Activated effector memory CD4-positive, alpha-beta T cell treated with Interleukin-2 at 50 U/mL for 16 hours (primary cell): ENCODE measurements around the gene LRRC2.
"Not testable (repeated sequence)": the region's sequence is repeated elsewhere in the genome, so short reads cannot be mapped to it uniquely, and the experiment has no call there.

Experiments used
- DNase-seq: peaks from one replicate; pipeline ENCODE4 v3.0.0-alpha.2; 2020

Gene LRRC2

GRCh38 chr3:46579756-46580286 is 13.7 kb upstream of the LRRC2 start:
- DNase-seq, result no peak

DNA sequence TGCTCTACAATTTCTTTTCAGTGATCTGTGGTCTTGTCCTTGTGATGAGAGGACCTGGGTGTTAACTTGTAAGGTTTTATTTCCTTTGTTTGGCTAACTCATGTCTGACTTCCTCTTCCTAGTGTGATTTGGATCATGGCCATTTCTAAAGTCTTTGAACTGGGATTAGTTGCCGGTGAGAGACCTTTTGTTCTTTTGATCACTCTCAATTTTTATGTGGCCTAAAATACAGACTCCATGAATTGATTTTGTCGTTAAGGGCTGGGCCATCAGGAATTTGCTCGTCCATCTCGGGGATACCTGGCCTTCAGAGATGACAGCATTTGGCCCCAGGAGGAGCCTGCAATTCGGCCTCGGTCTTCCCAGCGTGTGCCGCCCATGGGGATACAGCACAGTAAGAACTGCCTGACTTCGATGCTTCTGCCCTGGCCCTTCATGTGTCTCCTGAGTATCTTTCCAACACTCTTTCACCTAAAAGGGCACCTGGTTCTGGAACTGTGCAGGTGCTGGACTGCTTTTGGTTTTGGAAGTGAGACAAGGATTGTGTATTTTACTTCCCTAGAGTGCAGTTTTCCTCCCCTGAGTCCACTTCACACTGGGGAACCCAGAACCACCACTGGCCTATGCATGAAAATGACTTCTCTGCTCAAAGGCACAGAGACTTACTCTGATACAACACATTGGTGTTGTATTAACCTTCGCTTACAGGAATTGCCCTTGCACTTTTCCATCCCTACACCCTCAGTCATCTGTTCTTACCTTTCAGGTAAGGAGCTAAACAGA is 13.1 kb upstream of the LRRC2 start:
- DNase-seq, result no peak

- DNase-seq, result not testable (repeated sequence)
Measured at GRCh38 chr3:46577580-46578249, 11.6 kb upstream of the LRRC2 start.

- DNase-seq, result no peak
Measured at GRCh38 chr3:46576879-46577278, 10.8 kb upstream of the LRRC2 start.

DNA sequence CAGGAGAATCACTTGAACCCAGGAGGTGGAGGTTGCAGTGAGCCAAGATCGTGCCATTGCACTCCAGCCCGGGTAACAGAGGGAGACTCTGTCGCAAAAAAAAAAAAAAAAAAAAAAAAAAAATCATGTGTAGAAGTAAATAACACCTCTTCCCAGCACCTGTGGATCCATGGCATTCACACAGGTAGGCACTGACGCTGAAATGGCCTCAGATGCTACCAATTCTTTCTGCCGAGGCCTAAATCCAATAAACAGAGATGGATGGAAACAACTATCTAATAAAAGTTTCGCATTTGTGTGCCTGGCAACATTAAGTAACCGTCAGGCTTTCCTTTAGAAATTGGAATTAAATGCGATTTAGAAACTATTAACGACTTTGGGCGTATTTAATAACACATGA is 10.3 kb upstream of the LRRC2 start:
- DNase-seq, result no peak

- no peak for DNase-seq
Measured at GRCh38 chr3:46575577-46576222, 9.6 kb upstream of the LRRC2 start.

- no peak for DNase-seq
Measured at GRCh38 chr3:46574881-46575576, 8.9 kb upstream of the LRRC2 start.

DNA sequence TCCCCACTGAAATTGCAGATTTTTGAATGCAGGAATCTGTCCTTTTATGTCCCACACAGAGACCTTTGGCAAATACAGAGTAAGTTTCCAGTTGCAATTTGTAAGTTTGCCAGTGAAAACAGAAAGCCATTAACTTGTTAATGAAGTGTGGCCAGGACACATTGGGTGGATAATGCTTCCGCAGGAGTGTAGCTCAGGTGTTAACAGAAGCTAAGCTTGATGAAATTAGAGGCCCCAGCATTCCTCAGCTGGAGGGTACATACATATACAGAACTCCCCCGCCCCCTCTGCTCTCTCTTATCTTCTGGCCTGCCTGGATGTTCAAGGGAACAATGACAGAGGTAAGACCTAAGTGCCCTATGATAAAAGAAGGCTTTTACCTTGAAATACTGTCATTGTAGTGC is 8.1 kb upstream of the LRRC2 start:
- DNase-seq, result no peak

DNA sequence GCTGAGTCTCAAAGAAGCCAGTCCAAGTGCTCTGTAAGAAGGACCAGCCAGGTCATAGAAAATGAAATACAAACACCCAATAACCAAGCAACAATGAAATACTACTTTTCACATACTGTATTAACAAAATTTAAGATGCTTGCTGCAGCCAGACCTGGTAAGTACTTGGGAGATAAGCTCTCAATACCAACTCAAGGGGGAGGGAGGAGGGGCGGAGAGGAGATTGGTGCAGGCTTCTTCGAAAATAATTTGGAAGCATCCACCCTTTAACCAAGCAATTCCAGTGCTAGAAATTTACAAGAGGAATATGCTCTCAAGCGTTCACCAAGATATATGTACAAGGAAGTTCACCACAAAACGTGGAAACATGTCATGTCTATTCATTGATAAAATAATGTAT is 7.6 kb upstream of the LRRC2 start:
- no peak for DNase-seq

GRCh38 chr3:46571684-46572083 is 5.6 kb upstream of the LRRC2 start:
- no peak for DNase-seq

- peak; percentile 6 for DNase-seq
Measured at GRCh38 chr3:46565607-46566039, 479 bp downstream of the LRRC2 start.

DNA sequence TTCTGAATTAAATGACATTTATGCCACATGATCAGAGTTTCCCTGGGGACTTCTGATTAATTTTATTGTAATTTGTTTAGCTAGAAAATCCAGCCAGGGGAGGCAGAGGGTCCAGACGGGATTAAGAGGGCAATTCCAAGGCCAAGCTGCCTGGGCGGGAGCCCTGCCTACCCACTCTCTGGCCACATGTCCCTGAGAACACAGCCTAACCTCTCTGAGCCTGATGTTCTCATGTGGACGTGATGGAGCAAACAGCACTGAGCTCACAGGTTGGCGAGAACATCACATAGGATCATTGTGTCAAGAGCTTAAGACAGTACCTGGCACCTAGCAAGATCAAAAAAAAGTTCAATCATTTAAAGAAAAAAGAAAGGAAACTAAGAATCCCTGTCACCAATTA is 1.0 kb downstream of the LRRC2 start:
- DNase-seq, result no peak

GRCh38 chr3:46564190-46565021 is 1.7 kb downstream of the LRRC2 start:
- DNase-seq, result no peak

GRCh38 chr3:46561951-46562350 is 4.2 kb downstream of the LRRC2 start:
- DNase-seq, result no peak

DNA sequence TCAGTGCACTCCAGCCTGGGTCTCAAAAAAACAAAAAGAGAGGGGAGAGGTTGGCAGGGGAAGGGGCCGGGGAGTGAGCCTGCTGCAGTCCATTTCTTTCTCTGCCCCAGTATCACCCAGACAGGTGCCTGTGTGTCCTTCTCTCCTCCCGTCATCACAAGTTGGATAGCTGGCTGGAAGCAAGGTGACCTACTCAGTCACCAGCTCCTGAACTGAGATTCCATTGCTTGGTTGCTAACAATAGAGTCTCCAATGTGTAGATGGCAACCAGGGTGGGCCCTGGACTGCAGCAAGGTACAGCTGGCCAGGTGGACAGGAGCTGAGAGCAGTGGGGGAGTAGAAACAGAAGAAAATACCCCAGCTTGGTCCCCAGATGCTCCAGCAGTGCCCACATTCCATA is 4.6 kb downstream of the LRRC2 start:
- no peak for DNase-seq

DNA sequence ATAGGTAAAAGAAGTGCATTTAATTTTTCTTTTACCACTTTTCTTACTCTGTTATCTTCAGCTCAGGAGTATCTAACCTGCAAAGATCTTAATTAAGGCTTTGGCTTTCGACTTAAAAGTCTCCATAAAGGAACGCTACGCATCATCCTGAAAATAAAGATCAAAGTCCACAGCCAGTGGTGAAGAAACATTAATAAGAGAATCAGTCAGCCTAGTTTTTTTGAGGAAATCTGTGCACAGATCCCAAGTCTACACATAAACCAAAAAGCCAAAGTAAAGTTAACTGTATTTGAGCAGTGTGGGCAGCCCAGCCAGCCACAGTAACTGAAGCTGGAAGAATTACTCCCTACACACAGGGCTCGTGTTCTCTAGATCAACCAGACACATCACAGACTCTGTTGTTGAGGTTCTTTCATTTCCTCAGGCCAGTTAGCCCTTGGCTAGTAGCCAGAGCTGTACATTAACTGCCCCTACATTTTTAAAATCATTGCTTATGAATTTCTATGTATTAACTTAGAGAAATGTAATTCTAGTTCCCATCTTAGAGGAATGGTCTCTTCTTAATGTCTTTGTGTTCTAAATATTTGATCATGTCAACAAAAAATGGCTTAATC is 6.9 kb downstream of the LRRC2 start:
- no peak for DNase-seq

DNA sequence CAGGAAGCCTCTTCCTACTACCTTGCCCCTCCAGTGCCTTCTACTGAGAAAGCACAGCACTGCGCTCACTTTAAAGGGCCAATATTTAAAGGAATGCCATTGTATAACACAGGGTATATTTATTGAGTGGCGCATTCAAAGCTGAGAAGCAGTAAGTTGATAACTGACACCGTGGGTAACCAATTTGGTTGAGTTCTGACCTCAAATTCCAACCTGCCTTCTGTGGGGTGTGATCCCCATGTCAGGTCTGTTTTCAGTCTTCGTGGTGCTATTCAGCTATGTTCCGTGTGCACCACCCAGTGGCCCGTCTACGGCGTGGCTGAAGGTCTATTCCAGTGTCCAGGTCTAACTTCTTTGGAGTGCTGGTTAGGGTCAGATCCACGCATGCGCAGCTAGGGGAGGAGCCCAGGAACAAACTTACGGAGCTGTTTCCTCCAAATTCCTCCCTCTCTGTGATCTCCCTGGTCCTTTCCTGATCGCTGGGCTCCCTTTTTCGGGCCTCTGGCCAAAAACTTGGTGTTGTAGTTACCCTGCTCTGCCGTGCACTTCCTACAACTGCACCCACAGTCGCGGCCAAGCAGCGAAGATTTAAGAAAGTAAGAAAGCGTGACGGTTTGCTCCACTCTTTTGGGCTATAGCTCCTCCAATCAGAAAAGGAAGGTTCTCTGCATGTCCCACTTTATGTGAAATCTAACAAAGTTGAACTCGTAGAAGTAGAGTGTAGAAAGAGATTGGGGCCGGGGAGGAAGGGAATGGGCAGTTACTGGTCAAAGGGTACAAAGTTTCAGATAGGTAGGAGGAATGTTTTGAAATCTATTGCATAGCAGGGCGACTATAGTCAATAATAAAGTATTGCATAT is 7.7 kb downstream of the LRRC2 start:
- peak; percentile 63 for DNase-seq

DNA sequence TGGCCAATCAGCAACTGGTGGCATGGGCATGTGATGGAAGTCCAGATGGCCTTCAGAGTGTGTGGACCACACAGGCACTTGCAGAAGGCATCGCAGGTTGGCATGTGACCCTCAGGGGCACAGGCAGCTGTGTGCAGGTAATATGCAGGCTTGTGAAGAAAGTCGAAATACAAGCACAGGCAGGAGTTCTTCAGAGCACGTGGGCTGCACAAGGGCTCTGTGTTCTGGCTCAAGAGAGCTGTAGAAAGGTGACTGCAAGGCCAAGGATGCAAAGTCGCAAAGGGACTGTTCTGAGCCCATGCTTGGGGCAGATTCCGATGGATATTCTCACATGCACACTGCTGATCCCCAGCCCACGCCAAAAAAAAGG is 8.3 kb downstream of the LRRC2 start:
- no peak for DNase-seq

DNA sequence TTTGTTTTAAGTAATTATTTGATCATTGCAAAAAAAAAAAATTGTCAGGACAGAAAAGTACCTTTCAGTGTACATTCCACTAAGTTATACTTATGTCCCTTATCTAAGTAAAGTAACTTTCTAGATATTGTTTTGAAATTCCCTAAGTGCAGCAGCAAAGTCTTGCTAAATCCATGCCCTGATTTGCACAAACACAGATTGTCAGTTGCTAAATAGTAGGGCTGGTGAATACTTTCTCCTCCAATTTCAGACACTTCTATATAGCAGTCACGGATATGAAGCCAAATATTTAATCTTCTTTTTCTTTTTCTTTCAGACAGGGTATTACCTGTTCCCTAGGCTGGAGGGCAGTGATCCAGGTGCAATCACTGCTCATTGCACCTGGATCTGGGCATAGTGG is 12.9 kb downstream of the LRRC2 start:
- no peak for DNase-seq

GRCh38 chr3:46552538-46552937 is 13.6 kb downstream of the LRRC2 start:
- DNase-seq, result no peak

GRCh38 chr3:46551615-46552014 is 14.5 kb downstream of the LRRC2 start:
- no peak for DNase-seq
